IMR-90 (cell line): ENCODE measurements around the gene KIFC3. TPM values are rescaled to one million over a fixed set of nuclear protein-coding genes. Genes with fewer than 3 reads are reported as not detected.

ENCODE experiments used
- ATAC-seq: fragments of 200-7000 bp; cut with Tn5 transposase; 2 replicates; pipeline ENCODE4 v1.9.1; 2020; ENCODE audit warnings: low read depth, mild to moderate bottlenecking, moderate library complexity
- BruUV-seq: library from RNA; stranded (reverse); fragments of 400-500 nt; replicated peaks from 2 replicates; lab custom pipeline; 2021; lab: Mats Ljungman, UMichigan
- CTCF ChIA-PET: fragments of 300-600 bp; formaldehyde crosslinking; extraction: SDS; loops from one replicate; lab custom pipeline; 2021; ENCODE audit warnings: antibody characterized with exemption; lab: Yijun Ruan, JAX
- POLR2A ChIA-PET: fragments of 300-600 bp; sonication (Branson Sonifier 250); formaldehyde crosslinking; loops from one replicate; lab custom pipeline; 2022; ENCODE audit warnings: antibody characterized with exemption; ENCODE audit not compliant: unreplicated experiment; lab: Charles Lee
- DNase-seq: peaks from one replicate; pipeline ENCODE4 v3.0.0; 2013
- H2AFZ ChIP-seq: replicated peaks from 2 replicates; pipeline ENCODE3; 2013; ENCODE audit warnings: low read length, mild to moderate bottlenecking; ENCODE audit not compliant: poor library complexity
- H2AK5ac ChIP-seq: 2 replicates; pipeline ENCODE4 v1.6.1; 2013; ENCODE audit warnings: low read depth, low read length, inconsistent platforms
- H2AK9ac ChIP-seq: replicated peaks from 2 replicates; pipeline ENCODE3; 2013; ENCODE audit warnings: mild to moderate bottlenecking, low read depth, low read length, moderate library complexity; ENCODE audit not compliant: poor library complexity
- H2BK120ac ChIP-seq: 2 replicates; pipeline ENCODE4 v1.6.1; 2013; ENCODE audit warnings: low read depth, low read length, inconsistent platforms
- H2BK15ac ChIP-seq: 3 replicates; pipeline ENCODE4 v1.6.1; 2013; ENCODE audit warnings: low read depth, low read length, inconsistent platforms
- H2BK20ac ChIP-seq: 2 replicates; pipeline ENCODE4 v1.6.1; 2013; ENCODE audit warnings: low read depth, mild to moderate bottlenecking, inconsistent platforms, low read length, moderate library complexity
- H2BK5ac ChIP-seq: 2 replicates; pipeline ENCODE4 v1.6.1; 2013; ENCODE audit warnings: mild to moderate bottlenecking, low read depth, low read length, inconsistent platforms; ENCODE audit not compliant: poor library complexity, severe bottlenecking
- H3K14ac ChIP-seq: replicated peaks from 2 replicates; pipeline ENCODE4 v1.6.1; 2013; ENCODE audit warnings: low read depth, low read length, inconsistent platforms
- H3K18ac ChIP-seq: 2 replicates; pipeline ENCODE4 v1.6.1; 2013; ENCODE audit warnings: low read depth, low read length, control low read depth
- H3K23ac ChIP-seq: 2 replicates; pipeline ENCODE4 v1.6.1; 2013; ENCODE audit warnings: low read depth, low read length, inconsistent platforms
- H3K27ac ChIP-seq: 2 replicates; pipeline ENCODE4 v1.5.1; 2013; ENCODE audit warnings: mild to moderate bottlenecking, control low read depth, low read length; ENCODE audit not compliant: insufficient read depth
- H3K27me3 ChIP-seq: 2 replicates; pipeline ENCODE4 v1.6.1; 2013; ENCODE audit warnings: low read length; ENCODE audit not compliant: control insufficient read depth, insufficient read depth
- H3K36me3 ChIP-seq: 2 replicates; pipeline ENCODE4 v1.6.1; 2013; ENCODE audit warnings: low read length, mixed read lengths; ENCODE audit not compliant: control insufficient read depth, insufficient read depth
- H3K4ac ChIP-seq: 2 replicates; pipeline ENCODE4 v1.6.1; 2013; ENCODE audit warnings: low read depth, low read length, inconsistent platforms
- H3K4me1 ChIP-seq: 2 replicates; pipeline ENCODE4 v1.6.1; 2013; ENCODE audit warnings: low read length, mixed read lengths; ENCODE audit not compliant: control insufficient read depth, insufficient read depth
- H3K4me2 ChIP-seq: 2 replicates; pipeline ENCODE4 v1.6.1; 2013; ENCODE audit warnings: low read depth, mild to moderate bottlenecking, control low read depth, low read length, moderate library complexity
- H3K4me3 ChIP-seq: 2 replicates; pipeline ENCODE4 v1.5.1; 2013; ENCODE audit warnings: low read depth, mild to moderate bottlenecking, control low read depth, low read length, moderate library complexity; ENCODE audit not compliant: insufficient read depth
- H3K56ac ChIP-seq: 2 replicates; pipeline ENCODE4 v1.6.1; 2013; ENCODE audit warnings: low read length, inconsistent platforms; ENCODE audit not compliant: insufficient read depth; ENCODE audit errors: extremely low read depth
- H3K79me1 ChIP-seq, 2 experiments: 2 replicates each; pipeline ENCODE4 v1.6.1; 2013; ENCODE audit warnings: low read length in 2 of 2, inconsistent platforms in 1 of 2, low read depth in 1 of 2
- H3K9ac ChIP-seq: 2 replicates; pipeline ENCODE4 v1.6.1; 2013; ENCODE audit warnings: low read depth, low read length, control low read depth
- H3K9me1 ChIP-seq: 2 replicates; pipeline ENCODE4 v1.6.1; 2013; ENCODE audit warnings: low read length, inconsistent platforms; ENCODE audit not compliant: insufficient read depth
- H3K9me3 ChIP-seq: 2 replicates; pipeline ENCODE4 v1.6.1; 2013; ENCODE audit warnings: low read length; ENCODE audit not compliant: control insufficient read depth, insufficient read depth
- H4K20me1 ChIP-seq: 2 replicates; pipeline ENCODE4 v1.6.1; 2013; ENCODE audit warnings: low read length, inconsistent platforms; ENCODE audit not compliant: insufficient read depth
- H4K5ac ChIP-seq: 2 replicates; pipeline ENCODE4 v1.6.1; 2013; ENCODE audit warnings: mild to moderate bottlenecking, low read depth, low read length, control low read depth
- H4K8ac ChIP-seq, 2 experiments: 2 replicates each; pipeline ENCODE4 v1.6.1; 2013; ENCODE audit warnings: low read depth in 2 of 2, low read length in 2 of 2, control low read depth in 1 of 2, inconsistent platforms in 1 of 2
- H4K91ac ChIP-seq: 2 replicates; pipeline ENCODE4 v1.6.1; 2013; ENCODE audit warnings: low read depth, low read length, inconsistent platforms; ENCODE audit not compliant: insufficient read depth
- BHLHE40 ChIP-seq: fragments of 150-350 bp; IDR thresholded peaks from 2 replicates; pipeline ENCODE4 v1.6.1; 2016; ENCODE audit warnings: mild to moderate bottlenecking, low read depth, low read length
- CEBPB ChIP-seq: IDR thresholded peaks from 2 replicates; pipeline ENCODE4 v1.6.1; 2012; ENCODE audit warnings: low read depth, low read length, improper control_type of control experiment
- CTCF ChIP-seq: conservative IDR thresholded peaks from 2 replicates; pipeline ENCODE4 v1.5.1; 2012; ENCODE audit warnings: mild to moderate bottlenecking, low read depth, low read length, improper control_type of control experiment
- ELK1 ChIP-seq: fragments of 150-350 bp; IDR thresholded peaks from 2 replicates; pipeline ENCODE4 v1.6.1; 2016; ENCODE audit warnings: low read depth, mild to moderate bottlenecking, low read length, moderate library complexity, borderline replicate concordance
- FOS ChIP-seq: fragments of 150-350 bp; IDR thresholded peaks from 2 replicates; pipeline ENCODE4 v1.6.1; 2016; ENCODE audit warnings: low read depth, low read length
- MAFK ChIP-seq: IDR thresholded peaks from 2 replicates; pipeline ENCODE4 v1.6.1; 2012; ENCODE audit warnings: low read depth, low read length, improper control_type of control experiment
- MAZ ChIP-seq: IDR thresholded peaks from 2 replicates; pipeline ENCODE4 v1.6.1; 2012; ENCODE audit warnings: low read depth, mild to moderate bottlenecking, low read length, improper control_type of control experiment, moderate library complexity, borderline replicate concordance
- MXI1 ChIP-seq: IDR thresholded peaks from 2 replicates; pipeline ENCODE4 v1.6.1; 2012; ENCODE audit warnings: low read depth, mild to moderate bottlenecking, low read length, moderate library complexity, borderline replicate concordance
- NFE2L2 ChIP-seq: fragments of 150-350 bp; IDR thresholded peaks from 2 replicates; pipeline ENCODE4 v1.6.1; 2016; ENCODE audit warnings: low read depth, mild to moderate bottlenecking, low read length
- POLR2A ChIP-seq: IDR thresholded peaks from 2 replicates; pipeline ENCODE4 v1.6.1; 2012; ENCODE audit warnings: mild to moderate bottlenecking, low read depth, low read length
- RAD21 ChIP-seq: IDR thresholded peaks from 2 replicates; pipeline ENCODE4 v1.6.1; 2012; ENCODE audit warnings: low read length, improper control_type of control experiment
- SMC3 ChIP-seq: fragments of 150-350 bp; IDR thresholded peaks from 2 replicates; pipeline ENCODE4 v1.6.1; 2016; ENCODE audit warnings: low read depth, mild to moderate bottlenecking, antibody characterized with exemption, low read length, moderate library complexity
- USF2 ChIP-seq: fragments of 150-350 bp; IDR thresholded peaks from 2 replicates; pipeline ENCODE4 v1.6.1; 2017; ENCODE audit warnings: mild to moderate bottlenecking, antibody characterized with exemption, low read length, low read depth
- WGBS, 2 experiments: methylation state at CpG; one replicate each; pipeline versions ENCODE4 v1.1.5 to v1.1.7; 2013; ENCODE audit warnings: missing lambda C conversion rate in 2 of 2; ENCODE audit not compliant: insufficient read length in 1 of 2; ENCODE audit errors: extremely low coverage in 2 of 2; 5-methylcytosine and 5-hydroxymethylcytosine counted together
- dilution Hi-C: fragments of 300-500 bp; cut with HindIII; formaldehyde crosslinking; loops from one replicate; pipeline ENCODE4 v1.14.3; 2018; ENCODE audit warnings: low sequenced_read_pairs; ENCODE audit not compliant: unreplicated experiment
- in situ Hi-C: fragments of 300-500 bp; cut with MboI; formaldehyde crosslinking; loops from 3 replicates; pipeline ENCODE4 v1.14.3; 2019; ENCODE audit warnings: low sequenced_read_pairs, inconsistent platforms, mixed read lengths
- intact Hi-C: fragments of 100-400 bp; cut with micrococcal nuclease; formaldehyde crosslinking; loops from 2 replicates; pipeline ENCODE4 v1.10.0; 2022
- polyA plus RNA-seq, 3 experiments: library from polyadenylated mRNA; depleted of rRNA; stranded (reverse); fragments of >200 nt; gene quantifications; 2 replicates each; pipeline ENCODE4 v1.2.3, GENCODE V29; 2012; ENCODE audit warnings: low replicate concordance in 1 of 3
- total RNA-seq: library from RNA; depleted of rRNA; stranded (reverse); fragments of >200 nt; gene quantifications from 2 replicates; pipeline ENCODE4 v1.2.3, GENCODE V29; 2012

Gene KIFC3
- total and polyA plus RNA-seq, 2 of the 4 experiments (the other 2 are of a cell fraction), result 48.6 to 62.5 TPM

- intact Hi-C loops (no loop called here), in situ Hi-C loops (no loop called here), dilution Hi-C loops (no loop called here)
- H3K9me1 ChIP-seq, result peaks cover 18% of the 10 kb centered on the region
- 94% methylated on average over 5 of the region's 15 CpGs; no CpG with 5 or more reads in 1 of the 2 experiments for WGBS, 2 experiments
- ATAC-seq (no peak), DNase-seq (no peak)
- no peak overlapping the region for H2AK9ac ChIP-seq
- H4K8ac ChIP-seq, result peak overlapping the region; percentile 22 to 36; a peak in 2 of 4 replicates
- no peaks in the 10 kb centered on the region for H3K36me3 ChIP-seq
- ChIA-PET CTCF (interaction anchor here (1.6 kb wide), 1 partner anchor 54 kb away, joined by 6 read pairs; no protein-coding TSS in a partner anchor), POLR2A (no interaction called here)
- H2AFZ ChIP-seq, result peak overlapping the region; percentile 12
- H3K14ac ChIP-seq, result 0 out of 2 replicates have a peak overlapping the region, but pooled peaks have one; percentile 2
- H3K9ac ChIP-seq, result no peak overlapping the region
- no peak overlapping the region for H3K4me2 ChIP-seq
- peak overlapping the region; percentile 67; the same call in 1 of the 2 replicates for H4K91ac ChIP-seq
- no peak overlapping the region for H3K4me3 ChIP-seq
- peak overlapping the region; percentile 9 for H3K18ac ChIP-seq
- peak overlapping the region; percentile 93 for H2BK15ac ChIP-seq
- no TSS peak for BruUV-seq
- peak overlapping the region; percentile 54 for H3K4ac ChIP-seq
- H3K23ac ChIP-seq, result no peak overlapping the region
- H3K4me1 ChIP-seq, result peaks cover 15% of the 10 kb centered on the region
- H2BK120ac ChIP-seq, result peak overlapping the region; percentile 47; the same call in 1 of the 2 replicates
- peak overlapping the region; percentile 68 for H2AK5ac ChIP-seq
- no peak overlapping the region for H3K56ac ChIP-seq
- H2BK5ac ChIP-seq, result no peak overlapping the region
- no peaks in the 10 kb centered on the region for H4K20me1 ChIP-seq
- no peaks in the 10 kb centered on the region for H3K79me1 ChIP-seq
- no peaks in the 10 kb centered on the region for H3K27me3 ChIP-seq
- no peak overlapping the region for H4K5ac ChIP-seq
- peak overlapping the region; percentile 36; the same call in 1 of the 2 replicates for H2BK20ac ChIP-seq
- H3K27ac ChIP-seq, result no peak overlapping the region; the same call in 1 of the 2 replicates
- no peaks in the 10 kb centered on the region for H3K9me3 ChIP-seq
- no peak for TF ChIP-seq USF2
- no peak for TF ChIP-seq NFE2L2
- TF ChIP-seq RAD21, result no peak
- no peak for TF ChIP-seq MAFK
- TF ChIP-seq CTCF, result no peak
- TF ChIP-seq POLR2A, result no peak
- no peak for TF ChIP-seq SMC3
- TF ChIP-seq ELK1, result no peak
- TF ChIP-seq FOS, result no peak
- no peak for TF ChIP-seq BHLHE40
- no peak for TF ChIP-seq MXI1
- no peak for TF ChIP-seq MAZ
- TF ChIP-seq CEBPB, result no peak
Measured at GRCh38 chr16:57809276-57810196, 7.2 kb upstream of the KIFC3 start.
